Measurements from ENCODE around the gene UNC5C.
"Not testable (repeated sequence)": the region's sequence is repeated elsewhere in the genome, so short reads cannot be mapped to it uniquely, and the experiment has no call there.

The UNC5C gene

GRCh38 chr4:95134016-95134415, 414.8 kb downstream of the UNC5C start:
- H3K27me3 Mint-ChIP-seq; H3K4me1 Mint-ChIP-seq; H3K4me3 Mint-ChIP-seq; DNase-seq (ENCODE audit: low spot score in 2 of 2); H3K36me3 Mint-ChIP-seq (ENCODE audit: insufficient read depth); H3K27ac Mint-ChIP-seq (ENCODE audit: low read depth); ATAC-seq (replicated peaks; ENCODE audit: extremely low read depth, poor library complexity, severe bottlenecking): not testable (repeated sequence)
- peaks cover 12% of the 10 kb centered on the region for H3K9me3 Mint-ChIP-seq

GRCh38 chr4:95129821-95130311, 418.9 kb downstream of the UNC5C start:
- no peaks in the 10 kb centered on the region for H3K4me1 Mint-ChIP-seq
- DNase-seq (ENCODE audit: low spot score in 2 of 2) (no peak), ATAC-seq (replicated peaks; ENCODE audit: extremely low read depth, poor library complexity, severe bottlenecking) (no peak)
- no peaks in the 10 kb centered on the region for H3K27me3 Mint-ChIP-seq
- H3K9me3 Mint-ChIP-seq, result no peaks in the 10 kb centered on the region
- no peak overlapping the region for H3K4me3 Mint-ChIP-seq
- H3K27ac Mint-ChIP-seq (ENCODE audit: low read depth), result no peak overlapping the region
- H3K36me3 Mint-ChIP-seq (ENCODE audit: insufficient read depth), result no peaks in the 10 kb centered on the region

DNA sequence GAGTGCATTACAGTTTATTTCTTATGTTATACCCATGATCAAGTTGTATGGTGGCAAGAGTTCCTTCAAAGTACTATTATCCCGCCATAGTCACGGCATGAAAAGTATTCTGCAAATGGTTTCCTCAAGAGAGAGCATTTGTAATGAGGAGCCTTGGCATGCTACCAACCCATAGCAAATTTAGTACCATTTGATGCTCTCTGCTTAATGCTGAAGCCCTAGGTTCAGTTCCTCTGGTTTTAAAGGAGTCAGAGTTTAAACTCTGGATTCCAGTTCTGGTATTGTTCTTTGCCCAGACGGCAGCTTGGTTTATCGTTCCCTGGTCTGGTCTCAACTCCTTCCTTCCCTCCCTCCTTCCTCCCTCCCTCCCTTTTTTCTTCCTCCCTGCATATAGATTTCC, 419.7 kb downstream of the UNC5C start:
- H3K27me3 Mint-ChIP-seq, result no peaks in the 10 kb centered on the region
- H3K4me3 Mint-ChIP-seq, result no peak overlapping the region
- no peaks in the 10 kb centered on the region for H3K9me3 Mint-ChIP-seq
- DNase-seq (ENCODE audit: low spot score in 2 of 2) (no peak), ATAC-seq (replicated peaks; ENCODE audit: extremely low read depth, poor library complexity, severe bottlenecking) (no peak)
- H3K27ac Mint-ChIP-seq (ENCODE audit: low read depth), result no peak overlapping the region
- H3K36me3 Mint-ChIP-seq (ENCODE audit: insufficient read depth), result no peaks in the 10 kb centered on the region
- no peaks in the 10 kb centered on the region for H3K4me1 Mint-ChIP-seq

DNA sequence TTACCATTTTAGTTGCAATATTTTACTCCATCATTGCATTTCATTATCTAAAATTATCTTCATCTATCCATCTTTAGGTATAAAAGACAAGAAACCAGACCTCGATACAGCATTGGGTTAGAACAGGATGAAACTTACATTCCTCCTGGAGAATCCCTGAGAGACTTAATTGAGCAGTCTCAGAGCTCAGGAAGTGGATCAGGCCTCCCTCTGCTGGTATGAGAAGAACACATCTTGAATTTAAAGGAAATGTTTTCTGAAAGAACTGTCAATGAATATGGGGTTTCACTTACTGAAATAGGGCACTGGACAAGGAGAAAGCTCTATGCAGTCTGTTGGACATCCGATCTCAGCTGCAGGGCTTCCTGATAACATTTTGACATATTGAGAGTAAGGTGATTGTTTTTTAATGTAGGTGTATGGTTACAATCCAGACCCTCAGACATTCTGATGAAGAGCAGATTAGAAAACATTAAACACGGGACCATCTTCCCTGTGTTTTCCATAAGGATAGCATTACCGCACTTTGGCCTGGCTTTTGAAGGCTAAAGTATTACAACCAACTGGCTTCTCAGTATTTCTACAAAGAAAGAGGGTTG, 423.8 kb downstream of the UNC5C start:
- Mint-ChIP-seq H3K4me3 (no peak overlapping the region), H3K4me1 (no peaks in the 10 kb centered on the region), H3K9me3 (no peaks in the 10 kb centered on the region), H3K27ac (ENCODE audit: low read depth) (no peak overlapping the region), H3K27me3 (no peaks in the 10 kb centered on the region), H3K36me3 (ENCODE audit: insufficient read depth) (no peaks in the 10 kb centered on the region)
- DNase-seq (ENCODE audit: low spot score in 2 of 2), result no peak
- no peak for ATAC-seq (replicated peaks; ENCODE audit: extremely low read depth, poor library complexity, severe bottlenecking)

DNA sequence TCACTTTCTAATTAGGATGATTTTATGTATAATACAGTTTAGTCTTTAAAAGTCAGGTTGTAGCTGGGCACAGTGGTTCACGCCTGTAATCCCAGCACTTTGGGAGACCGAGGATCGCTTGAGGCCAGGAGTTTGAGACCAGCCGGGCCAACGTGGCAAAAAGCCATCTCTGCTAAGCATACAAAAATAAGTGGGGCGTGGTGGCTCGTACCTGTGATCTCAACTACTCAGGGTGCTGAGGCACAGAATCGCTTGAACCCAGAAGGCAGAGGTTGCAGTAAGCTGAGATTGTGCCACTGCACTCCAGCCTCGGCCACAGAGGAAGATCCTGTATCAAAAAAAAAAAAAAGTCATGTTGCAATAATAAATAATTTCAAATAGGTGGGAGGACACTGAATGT, 426.8 kb downstream of the UNC5C start:
- Mint-ChIP-seq H3K4me3 (no peak overlapping the region), H3K27ac (ENCODE audit: low read depth) (no peak overlapping the region), H3K27me3 (no peaks in the 10 kb centered on the region), H3K9me3 (no peaks in the 10 kb centered on the region), H3K4me1 (no peaks in the 10 kb centered on the region), H3K36me3 (ENCODE audit: insufficient read depth) (no peaks in the 10 kb centered on the region)
- DNase-seq (ENCODE audit: low spot score in 2 of 2) (no peak), ATAC-seq (replicated peaks; ENCODE audit: extremely low read depth, poor library complexity, severe bottlenecking) (no peak)

DNA sequence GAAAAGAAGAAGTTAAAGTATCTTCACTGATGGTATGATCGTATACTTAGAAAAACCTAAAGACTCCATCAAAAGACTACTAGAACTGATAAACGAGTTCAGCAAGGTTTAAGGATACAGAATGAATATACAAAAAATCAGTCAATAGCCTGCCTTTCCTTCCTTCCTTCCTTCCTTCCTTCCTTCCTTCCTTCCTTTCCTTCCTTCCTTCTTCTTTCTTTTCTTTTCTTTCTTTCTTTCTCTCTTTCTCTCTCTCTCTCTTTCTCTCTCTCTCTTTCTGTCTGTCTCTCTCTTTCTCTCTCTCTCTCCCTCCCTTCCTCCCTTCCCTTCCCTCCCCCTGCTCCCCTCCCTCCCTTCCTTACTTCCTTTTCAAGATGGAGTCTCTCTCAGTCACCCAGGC, 428.3 kb downstream of the UNC5C start:
- no peak overlapping the region for H3K27ac Mint-ChIP-seq (ENCODE audit: low read depth)
- ATAC-seq (replicated peaks; ENCODE audit: extremely low read depth, poor library complexity, severe bottlenecking), result no peak
- no peaks in the 10 kb centered on the region for H3K36me3 Mint-ChIP-seq (ENCODE audit: insufficient read depth)
- H3K9me3 Mint-ChIP-seq, result no peaks in the 10 kb centered on the region
- no peak for DNase-seq (ENCODE audit: low spot score in 2 of 2)
- H3K4me3 Mint-ChIP-seq, result no peak overlapping the region
- no peaks in the 10 kb centered on the region for H3K27me3 Mint-ChIP-seq
- H3K4me1 Mint-ChIP-seq, result no peaks in the 10 kb centered on the region

- H3K4me1 Mint-ChIP-seq, result no peaks in the 10 kb centered on the region
- no peaks in the 10 kb centered on the region for H3K27me3 Mint-ChIP-seq
- H3K36me3 Mint-ChIP-seq (ENCODE audit: insufficient read depth), result no peaks in the 10 kb centered on the region
- no peak for ATAC-seq (replicated peaks; ENCODE audit: extremely low read depth, poor library complexity, severe bottlenecking)
- no peak overlapping the region for H3K27ac Mint-ChIP-seq (ENCODE audit: low read depth)
- H3K4me3 Mint-ChIP-seq, result no peak overlapping the region
- no peak for DNase-seq (ENCODE audit: low spot score in 2 of 2)
- H3K9me3 Mint-ChIP-seq, result no peaks in the 10 kb centered on the region
Observed at GRCh38 chr4:95118497-95118896, 430.3 kb downstream of the UNC5C start.

- Mint-ChIP-seq H3K4me1 (no peaks in the 10 kb centered on the region), H3K27me3 (no peaks in the 10 kb centered on the region), H3K27ac (ENCODE audit: low read depth) (no peak overlapping the region), H3K9me3 (no peaks in the 10 kb centered on the region), H3K36me3 (ENCODE audit: insufficient read depth) (no peaks in the 10 kb centered on the region), H3K4me3 (no peak overlapping the region)
- ATAC-seq (replicated peaks; ENCODE audit: extremely low read depth, poor library complexity, severe bottlenecking) (no peak), DNase-seq (ENCODE audit: low spot score in 2 of 2) (no peak)
Observed at GRCh38 chr4:95114521-95114920, 434.3 kb downstream of the UNC5C start.
